HG02678 (cell line): ENCODE results near the gene CELSR3.

Experiments used
- ATAC-seq: cut with Tn5 transposase; IDR thresholded peaks from one replicate; pipeline ENCODE4 v1.9.1; 2021; ENCODE audit warnings: mild to moderate bottlenecking, moderate library complexity; ENCODE audit not compliant: unreplicated experiment

Gene CELSR3

GRCh38 chr3:48662753-48663488, at the start of gene CELSR3:
Gene CELSR3, minus strand, starts transcription at chr3:48662886. Its CDS starts 252 bp downstream, at chr3:48662634.
- ATAC-seq, result no peak

GRCh38 chr3:48711727-48712126, 49.0 kb upstream of the CELSR3 start:
- ATAC-seq, result no peak

- no peak for ATAC-seq
Measured at GRCh38 chr3:48709051-48709461, 46.4 kb upstream of the CELSR3 start.

- ATAC-seq, result no peak
Measured at GRCh38 chr3:48708481-48708889, 45.8 kb upstream of the CELSR3 start.

- ATAC-seq, result no peak
Measured at GRCh38 chr3:48707157-48707556, 44.5 kb upstream of the CELSR3 start.

- no peak for ATAC-seq
Measured at GRCh38 chr3:48702320-48702920, 39.7 kb upstream of the CELSR3 start.

GRCh38 chr3:48700731-48701405, 38.2 kb upstream of the CELSR3 start:
- ATAC-seq, result no peak

- ATAC-seq, result no peak
Measured at GRCh38 chr3:48698891-48699290, 36.2 kb upstream of the CELSR3 start.

GRCh38 chr3:48697952-48698351, 35.3 kb upstream of the CELSR3 start:
- ATAC-seq, result no peak

GRCh38 chr3:48696601-48697000, 33.9 kb upstream of the CELSR3 start:
- ATAC-seq, result no peak

GRCh38 chr3:48696156-48696555, 33.5 kb upstream of the CELSR3 start:
- ATAC-seq, result no peak

- no peak for ATAC-seq
Measured at GRCh38 chr3:48695393-48695753, 32.7 kb upstream of the CELSR3 start.

- ATAC-seq, result no peak
Measured at GRCh38 chr3:48694610-48695392, 32.1 kb upstream of the CELSR3 start.

- ATAC-seq, result no peak
Measured at GRCh38 chr3:48693826-48694225, 31.1 kb upstream of the CELSR3 start.

- no peak for ATAC-seq
Measured at GRCh38 chr3:48692551-48692950, 29.9 kb upstream of the CELSR3 start.

GRCh38 chr3:48690846-48691458, 28.3 kb upstream of the CELSR3 start:
- no peak for ATAC-seq

- ATAC-seq, result no peak
Measured at GRCh38 chr3:48689384-48689783, 26.7 kb upstream of the CELSR3 start.

GRCh38 chr3:48688737-48689075, 26.0 kb upstream of the CELSR3 start:
- no peak for ATAC-seq

- ATAC-seq, result no peak
Measured at GRCh38 chr3:48688032-48688736, 25.5 kb upstream of the CELSR3 start.

GRCh38 chr3:48687220-48687678, 24.6 kb upstream of the CELSR3 start:
- ATAC-seq, result no peak
